Measurements from ENCODE around the gene TCF12.

Gene TCF12

GRCh38 chr15:57082054-57082728, 163.7 kb downstream of the TCF12 start:
- Histone ChIP-seq H3K36me3 (ENCODE audit: control insufficient read depth in 1 of 2, insufficient read depth in 2 of 2, low read length in 2 of 2) (no peaks in the 10 kb centered on the region), H3K4me3 (ENCODE audit: low read depth in 1 of 2, low read length in 2 of 2) (no peak overlapping the region), H3K27me3 (ENCODE audit: low read depth, low read length) (no peaks in the 10 kb centered on the region), H3K27ac (ENCODE audit: low read length) (no peak overlapping the region), H3K9me3 (ENCODE audit: control insufficient read depth in 1 of 2, low read length in 2 of 2) (no peaks in the 10 kb centered on the region), H3K4me1 (ENCODE audit: control insufficient read depth in 1 of 2, insufficient read depth in 2 of 2, low read length in 2 of 2) (peaks cover 0 to 34% of the 10 kb centered on the region in 2 donors)

- no peaks in the 10 kb centered on the region for H3K27me3 ChIP-seq (ENCODE audit: low read depth, low read length)
- H3K4me1 ChIP-seq (ENCODE audit: control insufficient read depth in 1 of 2, insufficient read depth in 2 of 2, low read length in 2 of 2): peaks cover 0 to 34% of the 10 kb centered on the region in 2 donors
- H3K9me3 ChIP-seq (ENCODE audit: control insufficient read depth in 1 of 2, low read length in 2 of 2): no peaks in the 10 kb centered on the region
- no peak overlapping the region for H3K4me3 ChIP-seq (ENCODE audit: low read depth in 1 of 2, low read length in 2 of 2)
- no peaks in the 10 kb centered on the region for H3K36me3 ChIP-seq (ENCODE audit: control insufficient read depth in 1 of 2, insufficient read depth in 2 of 2, low read length in 2 of 2)
- H3K27ac ChIP-seq (ENCODE audit: low read length): no peak overlapping the region
These were observed 165.7 kb downstream of the TCF12 start for GRCh38 chr15:57084192-57084591.

- Histone ChIP-seq H3K36me3 (ENCODE audit: control insufficient read depth in 1 of 2, insufficient read depth in 2 of 2, low read length in 2 of 2) (no peaks in the 10 kb centered on the region), H3K4me1 (ENCODE audit: control insufficient read depth in 1 of 2, insufficient read depth in 2 of 2, low read length in 2 of 2) (peaks cover 0 to 36% of the 10 kb centered on the region in 2 donors), H3K27ac (ENCODE audit: low read length) (no peak overlapping the region), H3K9me3 (ENCODE audit: control insufficient read depth in 1 of 2, low read length in 2 of 2) (no peaks in the 10 kb centered on the region), H3K4me3 (ENCODE audit: low read depth in 1 of 2, low read length in 2 of 2) (no peak overlapping the region), H3K27me3 (ENCODE audit: low read depth, low read length) (no peaks in the 10 kb centered on the region)
These were observed 166.8 kb downstream of the TCF12 start for GRCh38 chr15:57085267-57085666.

GRCh38 chr15:57086857-57087427, 168.5 kb downstream of the TCF12 start:
- Histone ChIP-seq H3K27ac (ENCODE audit: low read length) (no peak overlapping the region), H3K27me3 (ENCODE audit: low read depth, low read length) (no peaks in the 10 kb centered on the region), H3K4me1 (ENCODE audit: control insufficient read depth in 1 of 2, insufficient read depth in 2 of 2, low read length in 2 of 2) (peaks cover 0 to 24% of the 10 kb centered on the region in 2 donors), H3K9me3 (ENCODE audit: control insufficient read depth in 1 of 2, low read length in 2 of 2) (no peaks in the 10 kb centered on the region), H3K4me3 (ENCODE audit: low read depth in 1 of 2, low read length in 2 of 2) (no peak overlapping the region), H3K36me3 (ENCODE audit: control insufficient read depth in 1 of 2, insufficient read depth in 2 of 2, low read length in 2 of 2) (no peaks in the 10 kb centered on the region)

- Histone ChIP-seq H3K36me3 (ENCODE audit: control insufficient read depth in 1 of 2, insufficient read depth in 2 of 2, low read length in 2 of 2) (peaks cover 0 to 8% of the 10 kb centered on the region in 2 donors), H3K27ac (ENCODE audit: low read length) (no peak overlapping the region), H3K4me3 (ENCODE audit: low read depth in 1 of 2, low read length in 2 of 2) (no peak overlapping the region), H3K9me3 (ENCODE audit: control insufficient read depth in 1 of 2, low read length in 2 of 2) (no peaks in the 10 kb centered on the region), H3K4me1 (ENCODE audit: control insufficient read depth in 1 of 2, insufficient read depth in 2 of 2, low read length in 2 of 2) (peaks cover 0 to 7% of the 10 kb centered on the region in 2 donors), H3K27me3 (ENCODE audit: low read depth, low read length) (no peaks in the 10 kb centered on the region)
These were observed 171.5 kb downstream of the TCF12 start for GRCh38 chr15:57089815-57090495.

- no peaks in the 10 kb centered on the region for H3K27me3 ChIP-seq (ENCODE audit: low read depth, low read length)
- H3K9me3 ChIP-seq (ENCODE audit: control insufficient read depth in 1 of 2, low read length in 2 of 2): no peaks in the 10 kb centered on the region
- peaks cover 0 to 7% of the 10 kb centered on the region in 2 donors for H3K4me1 ChIP-seq (ENCODE audit: control insufficient read depth in 1 of 2, insufficient read depth in 2 of 2, low read length in 2 of 2)
- H3K27ac ChIP-seq (ENCODE audit: low read length): no peak overlapping the region
- H3K4me3 ChIP-seq (ENCODE audit: low read depth in 1 of 2, low read length in 2 of 2): no peak overlapping the region
- peaks cover 0 to 8% of the 10 kb centered on the region in 2 donors for H3K36me3 ChIP-seq (ENCODE audit: control insufficient read depth in 1 of 2, insufficient read depth in 2 of 2, low read length in 2 of 2)
These were observed 172.0 kb downstream of the TCF12 start for GRCh38 chr15:57090496-57090859.

- Histone ChIP-seq H3K4me1 (ENCODE audit: control insufficient read depth in 1 of 2, insufficient read depth in 2 of 2, low read length in 2 of 2) (peaks cover 0 to 7% of the 10 kb centered on the region in 2 donors), H3K9me3 (ENCODE audit: control insufficient read depth in 1 of 2, low read length in 2 of 2) (no peaks in the 10 kb centered on the region), H3K36me3 (ENCODE audit: control insufficient read depth in 1 of 2, insufficient read depth in 2 of 2, low read length in 2 of 2) (peaks cover 0 to 8% of the 10 kb centered on the region in 2 donors), H3K27me3 (ENCODE audit: low read depth, low read length) (no peaks in the 10 kb centered on the region), H3K4me3 (ENCODE audit: low read depth in 1 of 2, low read length in 2 of 2) (no peak overlapping the region), H3K27ac (ENCODE audit: low read length) (no peak overlapping the region)
These were observed 173.2 kb downstream of the TCF12 start for GRCh38 chr15:57091636-57092035.

- H3K4me3 ChIP-seq (ENCODE audit: low read depth in 1 of 2, low read length in 2 of 2): no peak overlapping the region
- H3K36me3 ChIP-seq (ENCODE audit: control insufficient read depth in 1 of 2, insufficient read depth in 2 of 2, low read length in 2 of 2): peaks cover 0 to 8% of the 10 kb centered on the region in 2 donors
- peaks cover 0 to 7% of the 10 kb centered on the region in 2 donors for H3K4me1 ChIP-seq (ENCODE audit: control insufficient read depth in 1 of 2, insufficient read depth in 2 of 2, low read length in 2 of 2)
- H3K27me3 ChIP-seq (ENCODE audit: low read depth, low read length): no peaks in the 10 kb centered on the region
- no peaks in the 10 kb centered on the region for H3K9me3 ChIP-seq (ENCODE audit: control insufficient read depth in 1 of 2, low read length in 2 of 2)
- no peak overlapping the region for H3K27ac ChIP-seq (ENCODE audit: low read length)
These were observed 173.8 kb downstream of the TCF12 start for GRCh38 chr15:57092252-57092651.

GRCh38 chr15:57094321-57095257, 176.1 kb downstream of the TCF12 start:
- no peak overlapping the region for H3K4me3 ChIP-seq (ENCODE audit: low read depth in 1 of 2, low read length in 2 of 2)
- H3K4me1 ChIP-seq (ENCODE audit: control insufficient read depth in 1 of 2, insufficient read depth in 2 of 2, low read length in 2 of 2): peaks cover 0 to 7% of the 10 kb centered on the region in 2 donors
- H3K27me3 ChIP-seq (ENCODE audit: low read depth, low read length): no peaks in the 10 kb centered on the region
- H3K27ac ChIP-seq (ENCODE audit: low read length): no peak overlapping the region
- peaks cover 0 to 8% of the 10 kb centered on the region in 2 donors for H3K36me3 ChIP-seq (ENCODE audit: control insufficient read depth in 1 of 2, insufficient read depth in 2 of 2, low read length in 2 of 2)
- no peaks in the 10 kb centered on the region for H3K9me3 ChIP-seq (ENCODE audit: control insufficient read depth in 1 of 2, low read length in 2 of 2)

GRCh38 chr15:57095896-57096295, 177.5 kb downstream of the TCF12 start:
- Histone ChIP-seq H3K9me3 (ENCODE audit: control insufficient read depth in 1 of 2, low read length in 2 of 2) (no peaks in the 10 kb centered on the region), H3K27ac (ENCODE audit: low read length) (no peak overlapping the region), H3K27me3 (ENCODE audit: low read depth, low read length) (no peaks in the 10 kb centered on the region), H3K36me3 (ENCODE audit: control insufficient read depth in 1 of 2, insufficient read depth in 2 of 2, low read length in 2 of 2) (peaks cover 0 to 8% of the 10 kb centered on the region in 2 donors), H3K4me1 (ENCODE audit: control insufficient read depth in 1 of 2, insufficient read depth in 2 of 2, low read length in 2 of 2) (no peaks in the 10 kb centered on the region), H3K4me3 (ENCODE audit: low read depth in 1 of 2, low read length in 2 of 2) (no peak overlapping the region)

GRCh38 chr15:57097246-57097645, 178.8 kb downstream of the TCF12 start:
- H3K4me1 ChIP-seq (ENCODE audit: control insufficient read depth in 1 of 2, insufficient read depth in 2 of 2, low read length in 2 of 2): no peaks in the 10 kb centered on the region
- no peak overlapping the region for H3K27ac ChIP-seq (ENCODE audit: low read length)
- H3K4me3 ChIP-seq (ENCODE audit: low read depth in 1 of 2, low read length in 2 of 2): no peak overlapping the region
- H3K27me3 ChIP-seq (ENCODE audit: low read depth, low read length): no peaks in the 10 kb centered on the region
- peaks cover 0 to 8% of the 10 kb centered on the region in 2 donors for H3K36me3 ChIP-seq (ENCODE audit: control insufficient read depth in 1 of 2, insufficient read depth in 2 of 2, low read length in 2 of 2)
- H3K9me3 ChIP-seq (ENCODE audit: control insufficient read depth in 1 of 2, low read length in 2 of 2): no peaks in the 10 kb centered on the region

All from muscle layer of duodenum (tissue), 2 donors.